SU-DHL-6 (cell line): ENCODE measurements around the gene ARL6IP5.

Experiments
- H2AFZ ChIP-seq: fragments of 200-600 bp; sonication (generic); 2 replicates; pipeline ENCODE4 v1.6.1; 2014; ENCODE audit warnings: low read depth, mild to moderate bottlenecking, moderate library complexity, mixed read lengths, antibody characterized with exemption, low read length; ENCODE audit not compliant: severe bottlenecking
- H3F3A ChIP-seq: fragments of 200-600 bp; shearing (Covaris generic); 2 replicates; pipeline ENCODE4 v1.6.0; 2016; ENCODE audit warnings: antibody characterized with exemption, mild to moderate bottlenecking; ENCODE audit not compliant: insufficient read depth
- H3K27ac ChIP-seq: fragments of 200-600 bp; sonication (generic); 2 replicates; pipeline ENCODE4 v1.5.1; 2016; ENCODE audit warnings: low read depth, mild to moderate bottlenecking, low read length, moderate library complexity, mixed read lengths
- H3K27me3 ChIP-seq: fragments of 200-600 bp; sonication (generic), shearing (Covaris generic); 2 replicates; pipeline ENCODE4 v1.6.0; 2014; ENCODE audit warnings: mild to moderate bottlenecking, low read length
- H3K36me3 ChIP-seq: fragments of 200-600 bp; sonication (generic); 2 replicates; pipeline ENCODE4 v1.6.1; 2014; ENCODE audit warnings: mild to moderate bottlenecking, low read length, mixed read lengths
- H3K4me2 ChIP-seq: fragments of 300-600, 200-600 bp; shearing (Covaris generic), sonication (generic); 2 replicates; pipeline ENCODE4 v1.6.0; 2014; ENCODE audit warnings: low read length, low read depth, mild to moderate bottlenecking; ENCODE audit not compliant: poor library complexity, severe bottlenecking
- H3K4me3 ChIP-seq: fragments of 200-600 bp; sonication (generic); 2 replicates; pipeline ENCODE4 v1.5.1; 2014; ENCODE audit warnings: antibody characterized with exemption, low read length, mild to moderate bottlenecking, mixed read lengths; ENCODE audit not compliant: insufficient read depth, poor library complexity, severe bottlenecking
- H3K79me2 ChIP-seq: fragments of 200-600 bp; sonication (generic); 2 replicates; pipeline ENCODE4 v1.6.1; 2014; ENCODE audit warnings: mild to moderate bottlenecking, low read length, moderate library complexity; ENCODE audit not compliant: insufficient read depth
- H3K9ac ChIP-seq: fragments of 200-600 bp; sonication (generic); 2 replicates; pipeline ENCODE4 v1.7.0; 2014; ENCODE audit warnings: mild to moderate bottlenecking, low read length
- H3K9me2 ChIP-seq: fragments of 200-600 bp; sonication (generic); replicated peaks from 2 replicates; pipeline ENCODE4 v1.6.1; 2014; ENCODE audit warnings: low read length; ENCODE audit not compliant: insufficient read depth
- H3K9me3 ChIP-seq: fragments of 200-600 bp; sonication (generic); 2 replicates; pipeline ENCODE4 v1.6.1; 2014; ENCODE audit warnings: low read length, mixed read lengths; ENCODE audit not compliant: insufficient read depth
- H4K20me1 ChIP-seq: fragments of 200-600 bp; sonication (generic); 2 replicates; pipeline ENCODE4 v1.6.1; 2014; ENCODE audit warnings: low read depth, mild to moderate bottlenecking, antibody characterized with exemption, low read length, moderate library complexity, mixed read lengths
- CTCF ChIP-seq: fragments of 200-600 bp; sonication (generic); IDR thresholded peaks from one replicate; pipeline ENCODE4 v1.5.1; 2017; ENCODE audit warnings: antibody characterized with exemption, mild to moderate bottlenecking, low read length, moderate library complexity; ENCODE audit not compliant: insufficient read depth, poor library complexity, severe bottlenecking
- EZH2phosphoT487 ChIP-seq: fragments of 200-600 bp; sonication (generic), shearing (Covaris generic); conservative IDR thresholded peaks from 2 replicates; pipeline ENCODE4 v1.6.1; 2018; ENCODE audit warnings: mild to moderate bottlenecking, antibody characterized with exemption, low read length, moderate library complexity, mixed read lengths

Gene ARL6IP5

DNA sequence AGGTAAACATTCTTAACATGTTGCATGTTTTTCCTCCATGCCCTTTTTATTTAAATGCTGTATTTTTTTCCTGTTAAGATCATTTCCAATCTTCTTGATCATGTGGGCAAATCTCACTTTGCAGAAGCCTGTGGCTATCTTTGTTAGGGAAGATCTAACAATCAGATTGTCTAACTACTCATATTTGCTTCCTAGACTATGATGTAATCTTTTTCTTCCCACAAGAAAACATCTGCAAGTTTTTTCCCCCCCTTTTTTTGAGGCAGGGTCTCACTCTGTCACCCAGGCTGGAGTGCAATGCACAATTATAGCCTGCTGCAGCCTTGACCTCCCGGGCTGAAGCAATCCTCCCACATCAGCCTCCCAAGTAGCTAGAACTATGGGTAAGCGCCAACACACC, 52.7 kb downstream of the ARL6IP5 start:
- H3K4me3 ChIP-seq: no peak overlapping the region
- no peak overlapping the region for H2AFZ ChIP-seq
- H3K79me2 ChIP-seq: no peaks in the 10 kb centered on the region
- H3K36me3 ChIP-seq: no peaks in the 10 kb centered on the region
- TF ChIP-seq CTCF (no peak), EZH2phosphoT487 (no peak)
- H3K9me3 ChIP-seq: no peaks in the 10 kb centered on the region
- H3K27me3 ChIP-seq: no peaks in the 10 kb centered on the region
- no peak overlapping the region for H3K4me2 ChIP-seq
- no peaks in the 10 kb centered on the region for H4K20me1 ChIP-seq
- H3K27ac ChIP-seq: no peak overlapping the region
- no peaks in the 10 kb centered on the region for H3K9me2 ChIP-seq
- H3F3A ChIP-seq: no peaks in the 10 kb centered on the region
- no peak overlapping the region for H3K9ac ChIP-seq

- Histone ChIP-seq H3K9me3 (no peaks in the 10 kb centered on the region), H3K9ac (no peak overlapping the region), H3K27me3 (no peaks in the 10 kb centered on the region), H3K4me3 (no peak overlapping the region), H3K4me2 (no peak overlapping the region), H4K20me1 (no peaks in the 10 kb centered on the region), H2AFZ (no peak overlapping the region), H3K27ac (no peak overlapping the region), H3K9me2 (no peaks in the 10 kb centered on the region), H3F3A (no peaks in the 10 kb centered on the region), H3K79me2 (no peaks in the 10 kb centered on the region), H3K36me3 (no peaks in the 10 kb centered on the region)
- TF ChIP-seq EZH2phosphoT487 (no peak), CTCF (no peak)
These were observed 56.6 kb downstream of the ARL6IP5 start for GRCh38 chr3:69141313-69141712.

GRCh38 chr3:69142090-69142489, 57.4 kb downstream of the ARL6IP5 start:
- Histone ChIP-seq H3F3A (no peaks in the 10 kb centered on the region), H3K4me2 (no peak overlapping the region), H3K9ac (no peak overlapping the region), H4K20me1 (no peaks in the 10 kb centered on the region), H3K27me3 (no peaks in the 10 kb centered on the region), H3K36me3 (no peaks in the 10 kb centered on the region), H3K27ac (no peak overlapping the region), H3K9me3 (no peaks in the 10 kb centered on the region), H3K9me2 (no peaks in the 10 kb centered on the region), H2AFZ (no peak overlapping the region), H3K79me2 (no peaks in the 10 kb centered on the region), H3K4me3 (no peak overlapping the region)
- no peak for TF ChIP-seq CTCF
- no peak for TF ChIP-seq EZH2phosphoT487
